Astrocyte (in vitro differentiated cells and primary cell): ENCODE measurements around the gene RNF39.

Source experiments
- EZH2 ChIP-seq: IDR thresholded peaks from 2 replicates; pipeline ENCODE4 v1.6.1; 2012; ENCODE audit warnings: mild to moderate bottlenecking, low read length, inconsistent platforms; ENCODE audit not compliant: insufficient read depth
- TF ChIP-seq, protein P1 (sequence below): IDR thresholded peaks from 2 replicates; pipeline ENCODE4 v1.5.1; 2011; ENCODE audit warnings: low read depth, mild to moderate bottlenecking, inconsistent platforms, low read length, moderate library complexity; ENCODE audit not compliant: insufficient read depth

DNA sequence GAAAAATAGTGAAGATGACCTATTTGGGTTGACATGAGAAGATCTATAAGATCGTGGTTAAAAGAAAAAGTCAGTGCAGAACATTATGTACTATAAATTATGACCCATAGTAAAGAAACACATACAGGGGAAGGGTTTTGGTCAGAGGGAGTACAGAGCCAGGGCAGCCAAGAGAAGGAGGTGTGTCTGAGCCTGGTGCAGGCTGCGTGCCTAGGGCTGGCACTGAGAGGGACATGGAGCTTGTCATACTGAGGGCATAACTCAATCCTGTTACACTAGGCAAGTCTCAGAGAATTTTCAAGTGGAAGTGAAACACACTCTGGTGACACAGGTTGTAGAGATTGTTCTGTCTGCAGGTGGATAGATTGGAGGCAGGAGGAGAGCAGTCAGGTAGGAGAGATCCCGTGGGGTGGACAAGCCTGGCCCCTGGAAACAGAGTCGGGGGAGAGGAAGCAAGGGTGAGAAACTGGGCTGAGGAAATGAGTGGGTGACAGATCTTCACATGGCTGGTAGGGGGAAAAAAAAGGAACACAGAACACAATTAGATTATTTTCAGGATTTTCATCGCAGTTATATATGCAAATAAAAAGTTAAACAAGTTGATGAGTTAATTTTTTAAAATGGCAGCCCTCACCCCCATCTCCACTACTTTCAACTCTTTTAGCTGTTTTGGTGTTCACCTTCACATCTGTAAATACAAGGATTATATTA lies 18.5 kb upstream of the RNF39 start:
- TF ChIP-seq, protein P1, sequence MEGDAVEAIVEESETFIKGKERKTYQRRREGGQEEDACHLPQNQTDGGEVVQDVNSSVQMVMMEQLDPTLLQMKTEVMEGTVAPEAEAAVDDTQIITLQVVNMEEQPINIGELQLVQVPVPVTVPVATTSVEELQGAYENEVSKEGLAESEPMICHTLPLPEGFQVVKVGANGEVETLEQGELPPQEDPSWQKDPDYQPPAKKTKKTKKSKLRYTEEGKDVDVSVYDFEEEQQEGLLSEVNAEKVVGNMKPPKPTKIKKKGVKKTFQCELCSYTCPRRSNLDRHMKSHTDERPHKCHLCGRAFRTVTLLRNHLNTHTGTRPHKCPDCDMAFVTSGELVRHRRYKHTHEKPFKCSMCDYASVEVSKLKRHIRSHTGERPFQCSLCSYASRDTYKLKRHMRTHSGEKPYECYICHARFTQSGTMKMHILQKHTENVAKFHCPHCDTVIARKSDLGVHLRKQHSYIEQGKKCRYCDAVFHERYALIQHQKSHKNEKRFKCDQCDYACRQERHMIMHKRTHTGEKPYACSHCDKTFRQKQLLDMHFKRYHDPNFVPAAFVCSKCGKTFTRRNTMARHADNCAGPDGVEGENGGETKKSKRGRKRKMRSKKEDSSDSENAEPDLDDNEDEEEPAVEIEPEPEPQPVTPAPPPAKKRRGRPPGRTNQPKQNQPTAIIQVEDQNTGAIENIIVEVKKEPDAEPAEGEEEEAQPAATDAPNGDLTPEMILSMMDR: no peak
- no peak for TF ChIP-seq EZH2
